Stomach (tissue), 4 donors: ENCODE data around the gene POC5.

Experiments used
- EP300 ChIP-seq: sonication (generic); formaldehyde crosslinking; IDR thresholded peaks from one replicate; pipeline ENCODE4 v1.6.1; 2017; ENCODE audit warnings: antibody characterized with exemption
- POLR2A ChIP-seq, 4 donors: fragments of 450-650 bp; IDR thresholded peaks; one replicate each; pipeline ENCODE4 v1.6.1; 2016; ENCODE audit warnings: antibody characterized with exemption in 4 of 4, control low read depth in 2 of 4, mild to moderate bottlenecking in 1 of 4, moderate library complexity in 1 of 4
- TF ChIP-seq, protein P1 (sequence below), 7 experiments: fragments of 450-650 bp in 4 of 7; fragments of 200-600 bp in 3 of 7; sonication (generic) in 3 of 7; IDR thresholded peaks; one replicate each; pipeline ENCODE4 v1.5.1; 2016 to 2019; ENCODE audit warnings: antibody characterized with exemption in 7 of 7, control low read depth in 2 of 7, mild to moderate bottlenecking in 1 of 7

- TF ChIP-seq POLR2A (IDR thresholded peaks at IDR 0.05) (no peak), EP300 (no peak)
- TF ChIP-seq, protein P1, sequence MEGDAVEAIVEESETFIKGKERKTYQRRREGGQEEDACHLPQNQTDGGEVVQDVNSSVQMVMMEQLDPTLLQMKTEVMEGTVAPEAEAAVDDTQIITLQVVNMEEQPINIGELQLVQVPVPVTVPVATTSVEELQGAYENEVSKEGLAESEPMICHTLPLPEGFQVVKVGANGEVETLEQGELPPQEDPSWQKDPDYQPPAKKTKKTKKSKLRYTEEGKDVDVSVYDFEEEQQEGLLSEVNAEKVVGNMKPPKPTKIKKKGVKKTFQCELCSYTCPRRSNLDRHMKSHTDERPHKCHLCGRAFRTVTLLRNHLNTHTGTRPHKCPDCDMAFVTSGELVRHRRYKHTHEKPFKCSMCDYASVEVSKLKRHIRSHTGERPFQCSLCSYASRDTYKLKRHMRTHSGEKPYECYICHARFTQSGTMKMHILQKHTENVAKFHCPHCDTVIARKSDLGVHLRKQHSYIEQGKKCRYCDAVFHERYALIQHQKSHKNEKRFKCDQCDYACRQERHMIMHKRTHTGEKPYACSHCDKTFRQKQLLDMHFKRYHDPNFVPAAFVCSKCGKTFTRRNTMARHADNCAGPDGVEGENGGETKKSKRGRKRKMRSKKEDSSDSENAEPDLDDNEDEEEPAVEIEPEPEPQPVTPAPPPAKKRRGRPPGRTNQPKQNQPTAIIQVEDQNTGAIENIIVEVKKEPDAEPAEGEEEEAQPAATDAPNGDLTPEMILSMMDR (IDR thresholded peaks at IDR 0.05) = no peak
Observed at GRCh38 chr5:75672616-75673015, 44.6 kb downstream of the POC5 start.
